HEK293 (cell line): ENCODE data around the gene SPON2.
A peak's percentile ranks its signal among the peaks of the same experiment; 100 is the strongest.

Experiments
- BCL11A ChIP-seq: fragments of 450-650 bp; formaldehyde crosslinking; IDR thresholded peaks from 2 replicates; pipeline ENCODE4 v1.5.1; 2016; ENCODE audit warnings: low read depth, missing biosample characterization, missing genetic modification characterization
- IKZF3 ChIP-seq: fragments of 450-650 bp; IDR thresholded peaks from 2 replicates; pipeline ENCODE4 v1.5.0; 2018; ENCODE audit warnings: missing biosample characterization, mild to moderate bottlenecking, missing genetic modification characterization, moderate library complexity
- KLF16 ChIP-seq: fragments of 450-650 bp; formaldehyde crosslinking; IDR thresholded peaks from 2 replicates; pipeline ENCODE4 v1.5.1; 2017; ENCODE audit warnings: missing biosample characterization, missing genetic modification characterization
- KLF9 ChIP-seq: fragments of 450-650 bp; formaldehyde crosslinking; IDR thresholded peaks from 2 replicates; pipeline ENCODE4 v1.5.1; 2016; ENCODE audit warnings: missing biosample characterization, missing genetic modification characterization, low read depth
- SP3 ChIP-seq: fragments of 450-650 bp; formaldehyde crosslinking; IDR thresholded peaks from 2 replicates; pipeline ENCODE4 v1.5.1; 2016; ENCODE audit warnings: missing biosample characterization, missing genetic modification characterization
- ZBTB20 ChIP-seq: fragments of 450-650 bp; formaldehyde crosslinking; IDR thresholded peaks from 2 replicates; pipeline ENCODE4 v1.5.1; 2016; ENCODE audit warnings: missing biosample characterization, missing genetic modification characterization
- ZBTB7A ChIP-seq: fragments of 450-650 bp; formaldehyde crosslinking; IDR thresholded peaks from 2 replicates; pipeline ENCODE4 v1.5.1; 2016; ENCODE audit warnings: low read depth, missing biosample characterization, missing genetic modification characterization
- ZBTB8A ChIP-seq: fragments of 450-650 bp; formaldehyde crosslinking; IDR thresholded peaks from 2 replicates; pipeline ENCODE4 v1.5.1; 2016; ENCODE audit warnings: missing biosample characterization, missing genetic modification characterization
- ZEB2 ChIP-seq: fragments of 450-650 bp; formaldehyde crosslinking; IDR thresholded peaks from 2 replicates; pipeline ENCODE4 v1.5.1; 2016; ENCODE audit warnings: missing biosample characterization, missing genetic modification characterization
- ZNF112 ChIP-seq: fragments of 450-650 bp; formaldehyde crosslinking; IDR thresholded peaks from 2 replicates; pipeline ENCODE4 v1.5.0; 2017; ENCODE audit warnings: missing biosample characterization, missing genetic modification characterization
- ZNF169 ChIP-seq: fragments of 450-650 bp; formaldehyde crosslinking; IDR thresholded peaks from 2 replicates; pipeline ENCODE4 v1.5.1; 2016; ENCODE audit warnings: missing biosample characterization, missing genetic modification characterization
- ZNF2 ChIP-seq: fragments of 450-650 bp; formaldehyde crosslinking; IDR thresholded peaks from 2 replicates; pipeline ENCODE4 v1.5.1; 2016; ENCODE audit warnings: missing biosample characterization, missing genetic modification characterization
- ZNF211 ChIP-seq: fragments of 450-650 bp; formaldehyde crosslinking; IDR thresholded peaks from 2 replicates; pipeline ENCODE4 v1.5.1; 2016; ENCODE audit warnings: low read depth, missing biosample characterization, missing genetic modification characterization
- ZNF311 ChIP-seq: fragments of 450-650 bp; formaldehyde crosslinking; IDR thresholded peaks from 2 replicates; pipeline ENCODE4 v1.5.1; 2017; ENCODE audit warnings: missing biosample characterization, missing genetic modification characterization, borderline replicate concordance
- ZNF324 ChIP-seq: fragments of 450-650 bp; formaldehyde crosslinking; IDR thresholded peaks from 2 replicates; pipeline ENCODE4 v1.5.1; 2016; ENCODE audit warnings: missing biosample characterization, missing genetic modification characterization
- ZNF354C ChIP-seq: fragments of 450-650 bp; formaldehyde crosslinking; IDR thresholded peaks from 2 replicates; pipeline ENCODE4 v1.5.1; 2016; ENCODE audit warnings: missing biosample characterization, missing genetic modification characterization, low read depth, borderline replicate concordance
- ZNF404 ChIP-seq: fragments of 450-650 bp; formaldehyde crosslinking; IDR thresholded peaks from 2 replicates; pipeline ENCODE4 v1.5.1; 2017; ENCODE audit warnings: missing biosample characterization, missing genetic modification characterization
- ZNF433 ChIP-seq: fragments of 450-650 bp; formaldehyde crosslinking; IDR thresholded peaks from 2 replicates; pipeline ENCODE4 v1.5.1; 2016; ENCODE audit warnings: missing biosample characterization, missing genetic modification characterization, low read depth
- ZNF549 ChIP-seq: fragments of 450-650 bp; IDR thresholded peaks from 2 replicates; pipeline ENCODE4 v1.5.1; 2018; ENCODE audit warnings: missing biosample characterization, missing genetic modification characterization, mild to moderate bottlenecking, inconsistent platforms, moderate library complexity
- ZNF555 ChIP-seq: fragments of 450-650 bp; formaldehyde crosslinking; conservative IDR thresholded peaks from 2 replicates; pipeline ENCODE4 v1.5.1; 2017; ENCODE audit warnings: missing biosample characterization, mild to moderate bottlenecking, missing genetic modification characterization, inconsistent platforms
- ZNF600 ChIP-seq: fragments of 450-650 bp; formaldehyde crosslinking; IDR thresholded peaks from 2 replicates; pipeline ENCODE4 v1.5.1; 2016; ENCODE audit warnings: missing biosample characterization, missing genetic modification characterization
- ZNF654 ChIP-seq: fragments of 450-650 bp; formaldehyde crosslinking; IDR thresholded peaks from 2 replicates; pipeline ENCODE4 v1.5.1; 2016; ENCODE audit warnings: low read depth, missing biosample characterization, missing genetic modification characterization
- ZNF701 ChIP-seq: fragments of 450-650 bp; formaldehyde crosslinking; IDR thresholded peaks from 2 replicates; pipeline ENCODE4 v1.5.1; 2016; ENCODE audit warnings: missing biosample characterization, missing genetic modification characterization
- ZNF777 ChIP-seq: fragments of 450-650 bp; formaldehyde crosslinking; IDR thresholded peaks from 2 replicates; pipeline ENCODE4 v1.5.1; 2017; ENCODE audit warnings: missing biosample characterization, missing genetic modification characterization, borderline replicate concordance
- ZNF792 ChIP-seq: fragments of 450-650 bp; formaldehyde crosslinking; IDR thresholded peaks from 2 replicates; pipeline ENCODE4 v1.5.1; 2016; ENCODE audit warnings: missing biosample characterization, missing genetic modification characterization
- ZNF830 ChIP-seq: fragments of 450-650 bp; IDR thresholded peaks from 2 replicates; pipeline ENCODE4 v1.5.0; 2018; ENCODE audit warnings: missing biosample characterization, missing genetic modification characterization, low read depth, mild to moderate bottlenecking, moderate library complexity
- TF ChIP-seq, protein P1 (sequence below): fragments of 450-650 bp; formaldehyde crosslinking; IDR thresholded peaks from 2 replicates; pipeline ENCODE4; 2016; ENCODE audit warnings: missing biosample characterization, missing genetic modification characterization
- TF ChIP-seq, protein P2 (sequence below): fragments of 450-650 bp; formaldehyde crosslinking; IDR thresholded peaks from 2 replicates; pipeline ENCODE4 v1.5.1; 2016; ENCODE audit warnings: missing biosample characterization, missing genetic modification characterization, low read depth
- TF ChIP-seq, protein P3 (sequence below): fragments of 450-650 bp; formaldehyde crosslinking; optimal IDR thresholded peaks from 2 replicates; pipeline ENCODE3; 2016; ENCODE audit warnings: missing biosample characterization, mild to moderate bottlenecking, missing genetic modification characterization
- TF ChIP-seq, protein P4 (sequence below): fragments of 450-650 bp; formaldehyde crosslinking; IDR thresholded peaks from 2 replicates; pipeline ENCODE4 v1.5.1; 2016; ENCODE audit warnings: missing biosample characterization, missing genetic modification characterization
- TF ChIP-seq, protein P5 (sequence below): fragments of 450-650 bp; formaldehyde crosslinking; IDR thresholded peaks from 2 replicates; pipeline ENCODE4 v1.5.1; 2016; ENCODE audit warnings: missing biosample characterization, missing genetic modification characterization

The SPON2 gene

DNA sequence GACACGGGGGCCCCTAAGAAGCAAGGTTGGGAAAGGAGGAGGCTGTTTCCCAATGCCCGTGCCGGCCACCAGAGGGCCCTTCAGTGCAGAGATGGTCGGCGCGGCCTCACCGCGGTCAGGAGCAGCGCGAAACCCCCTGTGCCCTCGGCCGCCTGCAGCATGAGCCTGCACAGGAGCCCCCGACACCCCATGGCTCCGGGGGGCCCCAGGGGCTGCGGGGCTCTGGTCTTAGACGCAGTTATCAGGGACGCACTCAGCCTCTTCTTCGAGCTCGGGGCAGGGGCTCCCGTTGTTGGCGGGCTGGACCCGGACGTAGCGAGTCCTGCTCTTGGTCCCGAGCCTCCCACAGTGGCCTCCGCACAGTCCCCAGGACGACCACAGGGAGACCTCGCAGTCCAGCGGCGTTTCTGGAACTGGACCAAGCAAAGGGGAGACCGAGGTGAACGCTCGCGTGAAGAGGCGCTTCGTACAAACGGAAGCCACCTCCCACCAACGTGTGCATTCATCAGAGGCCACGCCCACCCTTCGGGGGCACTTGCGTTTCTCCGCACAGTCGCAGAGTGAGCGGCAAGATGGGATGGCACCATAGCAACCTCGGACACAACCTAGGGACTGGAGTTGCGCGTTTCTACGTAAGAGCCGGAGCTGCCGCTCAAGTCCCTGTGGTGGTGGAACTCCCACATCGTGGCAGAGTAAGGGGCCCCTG is 5.0 kb downstream of the SPON2 start (continued):
- TF ChIP-seq ZNF324 (tag by site-specific recombination), result 0 out of 2 replicates have a peak, but pooled peaks have one; percentile 57
- TF ChIP-seq ZNF600 (tag by site-specific recombination), result 0 out of 2 replicates have a peak, but pooled peaks have one; percentile 23
- TF ChIP-seq KLF9, result peak; percentile 97
- no peak for TF ChIP-seq ZNF404
- 0 out of 2 replicates have a peak, but pooled peaks have one; percentile 50 for TF ChIP-seq ZNF777 (tag by site-specific recombination)
- TF ChIP-seq ZBTB20, result peak; percentile 33; the same call in 1 of the 2 replicates
- no peak for TF ChIP-seq ZNF112 (tag by site-specific recombination)
- TF ChIP-seq ZNF354C (tag by site-specific recombination), result no peak
- TF ChIP-seq, protein P1, sequence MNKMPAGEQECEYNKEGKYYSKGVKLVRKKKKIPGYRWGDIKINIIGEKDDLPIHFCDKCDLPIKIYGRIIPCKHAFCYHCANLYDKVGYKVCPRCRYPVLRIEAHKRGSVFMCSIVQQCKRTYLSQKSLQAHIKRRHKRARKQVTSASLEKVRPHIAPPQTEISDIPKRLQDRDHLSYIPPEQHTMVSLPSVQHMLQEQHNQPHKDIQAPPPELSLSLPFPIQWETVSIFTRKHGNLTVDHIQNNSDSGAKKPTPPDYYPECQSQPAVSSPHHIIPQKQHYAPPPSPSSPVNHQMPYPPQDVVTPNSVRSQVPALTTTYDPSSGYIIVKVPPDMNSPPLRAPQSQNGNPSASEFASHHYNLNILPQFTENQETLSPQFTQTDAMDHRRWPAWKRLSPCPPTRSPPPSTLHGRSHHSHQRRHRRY (tag by site-specific recombination), result no peak
- TF ChIP-seq, protein P2, sequence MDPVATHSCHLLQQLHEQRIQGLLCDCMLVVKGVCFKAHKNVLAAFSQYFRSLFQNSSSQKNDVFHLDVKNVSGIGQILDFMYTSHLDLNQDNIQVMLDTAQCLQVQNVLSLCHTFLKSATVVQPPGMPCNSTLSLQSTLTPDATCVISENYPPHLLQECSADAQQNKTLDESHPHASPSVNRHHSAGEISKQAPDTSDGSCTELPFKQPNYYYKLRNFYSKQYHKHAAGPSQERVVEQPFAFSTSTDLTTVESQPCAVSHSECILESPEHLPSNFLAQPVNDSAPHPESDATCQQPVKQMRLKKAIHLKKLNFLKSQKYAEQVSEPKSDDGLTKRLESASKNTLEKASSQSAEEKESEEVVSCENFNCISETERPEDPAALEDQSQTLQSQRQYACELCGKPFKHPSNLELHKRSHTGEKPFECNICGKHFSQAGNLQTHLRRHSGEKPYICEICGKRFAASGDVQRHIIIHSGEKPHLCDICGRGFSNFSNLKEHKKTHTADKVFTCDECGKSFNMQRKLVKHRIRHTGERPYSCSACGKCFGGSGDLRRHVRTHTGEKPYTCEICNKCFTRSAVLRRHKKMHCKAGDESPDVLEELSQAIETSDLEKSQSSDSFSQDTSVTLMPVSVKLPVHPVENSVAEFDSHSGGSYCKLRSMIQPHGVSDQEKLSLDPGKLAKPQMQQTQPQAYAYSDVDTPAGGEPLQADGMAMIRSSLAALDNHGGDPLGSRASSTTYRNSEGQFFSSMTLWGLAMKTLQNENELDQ (tag by site-specific recombination), result no peak
- no peak for TF ChIP-seq ZNF549 (tag by site-specific recombination)
- peak; percentile 99 for TF ChIP-seq ZNF2 (tag by site-specific recombination)
- no peak for TF ChIP-seq ZNF792
- no peak for TF ChIP-seq ZNF830
- TF ChIP-seq ZBTB8A, result peak; percentile 49; the same call in 1 of the 2 replicates
- TF ChIP-seq ZNF701, result no peak
- no peak for TF ChIP-seq ZBTB7A (tag by site-specific recombination)
- peak; percentile 40 for TF ChIP-seq ZNF654 (tag by site-specific recombination)
- no peak for TF ChIP-seq ZNF311
- TF ChIP-seq KLF16 (tag by site-specific recombination), result no peak; the same call in none of the 2 replicates
- TF ChIP-seq ZEB2, result peak; percentile 66; the same call in 1 of the 2 replicates
- TF ChIP-seq, protein P3, sequence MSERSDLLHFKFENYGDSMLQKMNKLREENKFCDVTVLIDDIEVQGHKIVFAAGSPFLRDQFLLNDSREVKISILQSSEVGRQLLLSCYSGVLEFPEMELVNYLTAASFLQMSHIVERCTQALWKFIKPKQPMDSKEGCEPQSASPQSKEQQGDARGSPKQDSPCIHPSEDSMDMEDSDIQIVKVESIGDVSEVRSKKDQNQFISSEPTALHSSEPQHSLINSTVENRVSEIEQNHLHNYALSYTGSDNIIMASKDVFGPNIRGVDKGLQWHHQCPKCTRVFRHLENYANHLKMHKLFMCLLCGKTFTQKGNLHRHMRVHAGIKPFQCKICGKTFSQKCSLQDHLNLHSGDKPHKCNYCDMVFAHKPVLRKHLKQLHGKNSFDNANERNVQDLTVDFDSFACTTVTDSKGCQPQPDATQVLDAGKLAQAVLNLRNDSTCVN (tag by site-specific recombination), result peak; percentile 60
- no peak for TF ChIP-seq IKZF3 (tag by site-specific recombination)
- no peak for TF ChIP-seq ZNF433 (tag by site-specific recombination)
- peak; percentile 73 for TF ChIP-seq SP3
- TF ChIP-seq BCL11A (tag by site-specific recombination), result peak; percentile 64; the same call in 1 of the 2 replicates
- TF ChIP-seq ZNF555 (tag by site-specific recombination), result no peak
- TF ChIP-seq, protein P4, sequence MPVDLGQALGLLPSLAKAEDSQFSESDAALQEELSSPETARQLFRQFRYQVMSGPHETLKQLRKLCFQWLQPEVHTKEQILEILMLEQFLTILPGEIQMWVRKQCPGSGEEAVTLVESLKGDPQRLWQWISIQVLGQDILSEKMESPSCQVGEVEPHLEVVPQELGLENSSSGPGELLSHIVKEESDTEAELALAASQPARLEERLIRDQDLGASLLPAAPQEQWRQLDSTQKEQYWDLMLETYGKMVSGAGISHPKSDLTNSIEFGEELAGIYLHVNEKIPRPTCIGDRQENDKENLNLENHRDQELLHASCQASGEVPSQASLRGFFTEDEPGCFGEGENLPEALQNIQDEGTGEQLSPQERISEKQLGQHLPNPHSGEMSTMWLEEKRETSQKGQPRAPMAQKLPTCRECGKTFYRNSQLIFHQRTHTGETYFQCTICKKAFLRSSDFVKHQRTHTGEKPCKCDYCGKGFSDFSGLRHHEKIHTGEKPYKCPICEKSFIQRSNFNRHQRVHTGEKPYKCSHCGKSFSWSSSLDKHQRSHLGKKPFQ (tag by site-specific recombination), result no peak
- TF ChIP-seq ZNF211 (tag by site-specific recombination), result no peak
- TF ChIP-seq, protein P5, sequence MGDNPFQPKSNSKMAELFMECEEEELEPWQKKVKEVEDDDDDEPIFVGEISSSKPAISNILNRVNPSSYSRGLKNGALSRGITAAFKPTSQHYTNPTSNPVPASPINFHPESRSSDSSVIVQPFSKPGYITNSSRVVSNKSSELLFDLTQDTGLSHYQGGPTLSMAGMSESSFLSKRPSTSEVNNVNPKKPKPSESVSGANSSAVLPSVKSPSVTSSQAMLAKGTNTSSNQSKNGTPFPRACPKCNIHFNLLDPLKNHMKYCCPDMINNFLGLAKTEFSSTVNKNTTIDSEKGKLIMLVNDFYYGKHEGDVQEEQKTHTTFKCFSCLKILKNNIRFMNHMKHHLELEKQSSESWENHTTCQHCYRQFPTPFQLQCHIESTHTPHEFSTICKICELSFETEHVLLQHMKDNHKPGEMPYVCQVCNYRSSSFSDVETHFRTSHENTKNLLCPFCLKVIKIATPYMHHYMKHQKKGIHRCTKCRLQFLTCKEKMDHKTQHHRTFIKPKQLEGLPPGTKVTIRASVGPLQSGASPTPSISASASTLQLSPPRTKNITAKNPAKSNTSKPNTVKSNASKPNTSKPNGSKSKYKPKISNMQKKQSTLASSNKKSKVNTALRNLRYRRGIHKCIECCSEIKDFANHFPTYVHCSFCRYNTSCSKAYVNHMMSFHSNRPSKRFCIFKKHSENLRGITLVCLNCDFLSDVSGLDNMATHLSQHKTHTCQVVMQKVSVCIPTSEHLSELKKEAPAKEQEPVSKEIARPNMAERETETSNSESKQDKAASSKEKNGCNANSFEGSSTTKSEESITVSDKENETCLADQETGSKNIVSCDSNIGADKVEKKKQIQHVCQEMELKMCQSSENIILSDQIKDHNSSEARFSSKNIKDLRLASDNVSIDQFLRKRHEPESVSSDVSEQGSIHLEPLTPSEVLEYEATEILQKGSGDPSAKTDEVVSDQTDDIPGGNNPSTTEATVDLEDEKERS, result no peak
- TF ChIP-seq ZNF169 (tag by site-specific recombination), result no peak
